Right kidney (tissue), 1 donor: ENCODE data around the gene EHD3.

Experiments
- DNase-seq: peaks from one replicate; pipeline ENCODE4 v3.0.0-alpha.2; 2016

Gene EHD3

GRCh38 chr2:31212659-31213600 lies 21.0 kb upstream of the EHD3 start:
- no peak for DNase-seq

GRCh38 chr2:31213601-31214443 lies 20.1 kb upstream of the EHD3 start:
- no peak for DNase-seq

- DNase-seq = no peak
Measured at GRCh38 chr2:31214444-31214915, 19.5 kb upstream of the EHD3 start.

GRCh38 chr2:31216734-31217133 lies 17.2 kb upstream of the EHD3 start:
- DNase-seq = no peak

- no peak for DNase-seq
Measured at GRCh38 chr2:31217465-31218200, 16.3 kb upstream of the EHD3 start, which contains the start of gene CAPN14. Gene CAPN14, minus strand, starts transcription at chr2:31217515. Its CDS starts 12,068 bp downstream, at chr2:31205447.

GRCh38 chr2:31219131-31219969 lies 14.6 kb upstream of the EHD3 start:
- DNase-seq = no peak

- DNase-seq = no peak
Measured at GRCh38 chr2:31221544-31221943, 12.4 kb upstream of the EHD3 start.

- no peak for DNase-seq
Measured at GRCh38 chr2:31222071-31222470, 11.9 kb upstream of the EHD3 start.

GRCh38 chr2:31223026-31223425 lies 10.9 kb upstream of the EHD3 start:
- no peak for DNase-seq

- DNase-seq = no peak
Measured at GRCh38 chr2:31223749-31224148, 10.2 kb upstream of the EHD3 start.

- DNase-seq = no peak
Measured at GRCh38 chr2:31226266-31226665, 7.7 kb upstream of the EHD3 start.

- DNase-seq = no peak
Measured at GRCh38 chr2:31227110-31227509, 6.8 kb upstream of the EHD3 start.

GRCh38 chr2:31227711-31228125 lies 6.2 kb upstream of the EHD3 start:
- DNase-seq = no peak

GRCh38 chr2:31228717-31229116 lies 5.2 kb upstream of the EHD3 start:
- no peak for DNase-seq

GRCh38 chr2:31230751-31231150 lies 3.2 kb upstream of the EHD3 start:
- no peak for DNase-seq

GRCh38 chr2:31231571-31232302 lies 2.2 kb upstream of the EHD3 start:
- no peak for DNase-seq

GRCh38 chr2:31232586-31232985 lies 1.4 kb upstream of the EHD3 start:
- no peak for DNase-seq

GRCh38 chr2:31233231-31233630 lies 721 bp upstream of the EHD3 start:
- DNase-seq = no peak

GRCh38 chr2:31234683-31235503 lies 941 bp downstream of the EHD3 start:
- DNase-seq = no peak

GRCh38 chr2:31235504-31235902 lies 1.6 kb downstream of the EHD3 start:
- no peak for DNase-seq
